ENCODE results near the gene KRTAP23-1. TPM values are rescaled to one million over a fixed set of nuclear protein-coding genes. Genes with fewer than 3 reads are reported as not detected.
A peak's percentile ranks its signal among the peaks of the same experiment; 100 is the strongest.

The KRTAP23-1 gene
- total RNA-seq, 1 experiment from 2014 or later = not detected

DNA sequence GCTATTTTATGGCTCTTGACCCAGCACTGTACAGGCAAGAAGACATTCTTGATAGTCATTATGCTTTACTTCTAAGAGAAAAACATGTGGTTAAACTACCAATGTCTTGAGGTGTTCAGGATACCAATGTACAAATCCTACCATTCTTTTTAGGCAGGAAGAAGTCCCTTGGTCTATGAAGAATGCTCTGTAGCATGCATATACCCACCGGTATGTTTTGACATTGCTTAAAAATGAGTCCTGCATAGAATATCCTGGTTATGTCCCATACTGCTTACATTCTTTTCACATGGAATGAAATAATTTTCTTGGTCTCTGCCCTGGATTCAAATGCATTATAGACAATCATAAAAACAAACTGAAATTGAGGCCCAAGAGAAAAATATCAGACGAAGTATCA lies 15.7 kb downstream of the KRTAP23-1 start:
- no peaks in the 10 kb centered on the region for H3K9me3 ChIP-seq
- no peak for DNase-seq
- H3K4me3 ChIP-seq = no peak overlapping the region
- H3K36me3 ChIP-seq = no peaks in the 10 kb centered on the region
- no peaks in the 10 kb centered on the region for H3K27me3 ChIP-seq

DNA sequence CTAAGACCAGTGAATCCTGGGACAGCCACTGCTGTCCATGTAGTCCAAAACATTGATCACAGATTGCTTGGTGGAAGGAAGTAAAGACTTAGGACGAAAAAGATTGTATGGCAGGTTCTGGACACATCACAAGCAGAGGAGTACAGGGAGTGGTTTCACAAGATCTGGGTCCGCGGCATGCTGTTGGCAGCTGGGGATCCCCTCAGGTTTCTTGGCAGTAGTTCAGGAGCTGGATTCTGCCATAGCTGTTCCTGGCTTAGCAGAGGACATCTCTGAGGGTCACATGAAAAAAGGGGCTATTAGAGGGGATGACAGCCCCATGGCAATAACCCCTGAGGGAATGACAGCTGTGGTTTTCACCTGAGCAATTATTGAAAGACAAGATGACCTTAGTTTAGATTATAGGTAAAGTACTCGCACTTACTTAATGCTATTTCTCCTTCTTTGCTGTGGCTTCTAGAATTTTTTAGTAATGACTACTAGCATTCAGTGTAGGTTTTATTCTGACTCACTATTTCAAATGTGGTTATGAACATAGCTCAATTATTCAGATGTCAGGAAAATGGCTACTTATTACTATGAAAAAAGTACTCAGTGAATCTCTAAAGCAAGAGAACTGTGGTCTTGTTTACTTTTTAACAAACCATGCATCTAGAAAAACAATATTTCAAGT lies 19.1 kb downstream of the KRTAP23-1 start:
- Histone ChIP-seq H3K9me3 (0 out of 2 replicates have a peak, but pooled peaks cover 4% of the 10 kb centered on the region), H3K36me3 (no peaks in the 10 kb centered on the region), H3K27me3 (no peaks in the 10 kb centered on the region), H3K4me3 (no peak overlapping the region)
- peak; percentile 10 for DNase-seq

DNA sequence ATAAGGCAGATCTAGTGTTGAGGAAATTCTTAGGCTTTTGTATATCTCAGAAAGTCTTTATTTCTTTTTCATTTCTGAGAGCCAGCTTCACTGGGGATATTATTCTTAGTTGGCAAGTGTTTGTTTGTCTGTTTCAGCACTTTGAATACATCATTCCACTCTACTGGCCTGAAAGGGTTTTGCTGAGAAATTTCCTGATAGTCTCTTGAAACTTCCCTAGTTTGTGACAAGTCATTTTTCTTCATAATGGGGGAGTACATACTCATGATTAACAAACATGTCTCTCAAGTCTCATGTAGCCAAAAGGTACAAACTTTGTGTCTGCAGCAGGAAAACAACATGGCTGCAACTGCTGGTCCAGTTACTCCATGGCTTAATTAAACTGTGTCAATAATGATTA lies 22.0 kb downstream of the KRTAP23-1 start:
- no peak overlapping the region for H3K4me3 ChIP-seq
- H3K9me3 ChIP-seq = 0 out of 2 replicates have a peak, but pooled peaks cover 4% of the 10 kb centered on the region
- no peaks in the 10 kb centered on the region for H3K36me3 ChIP-seq
- no peaks in the 10 kb centered on the region for H3K27me3 ChIP-seq
- DNase-seq = no peak

DNA sequence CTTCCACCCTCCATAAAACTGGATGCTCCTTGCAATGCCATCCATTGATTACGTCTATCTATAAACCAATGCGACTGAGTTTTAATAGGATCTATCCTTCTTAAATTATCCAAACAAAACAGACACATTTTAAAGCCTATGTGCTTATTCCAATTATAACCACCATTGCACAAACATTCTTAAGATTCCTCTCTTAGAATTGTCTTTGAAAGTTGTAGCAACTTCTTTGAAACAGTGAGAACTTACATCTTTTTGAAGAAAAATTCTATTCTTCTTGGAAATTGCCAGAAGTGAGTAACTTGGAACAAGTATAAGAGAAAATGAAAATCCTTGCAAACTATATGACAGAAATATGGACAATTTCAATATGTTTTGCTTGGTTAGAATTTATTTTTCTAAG lies 28.2 kb downstream of the KRTAP23-1 start, which contains the start of gene KRTAP26-1:
KRTAP26-1 (minus strand) TSS at position 101 of the 400 bp plus-strand sequence. CDS start 280 bp downstream, outside the sequence.
- DNase-seq = no peak
- no peaks in the 10 kb centered on the region; the same call in 1 of the 2 replicates for H3K27me3 ChIP-seq
- no peaks in the 10 kb centered on the region for H3K36me3 ChIP-seq
- no peaks in the 10 kb centered on the region for H3K9me3 ChIP-seq
- H3K4me3 ChIP-seq = no peak within 1 kb of the TSS

DNA sequence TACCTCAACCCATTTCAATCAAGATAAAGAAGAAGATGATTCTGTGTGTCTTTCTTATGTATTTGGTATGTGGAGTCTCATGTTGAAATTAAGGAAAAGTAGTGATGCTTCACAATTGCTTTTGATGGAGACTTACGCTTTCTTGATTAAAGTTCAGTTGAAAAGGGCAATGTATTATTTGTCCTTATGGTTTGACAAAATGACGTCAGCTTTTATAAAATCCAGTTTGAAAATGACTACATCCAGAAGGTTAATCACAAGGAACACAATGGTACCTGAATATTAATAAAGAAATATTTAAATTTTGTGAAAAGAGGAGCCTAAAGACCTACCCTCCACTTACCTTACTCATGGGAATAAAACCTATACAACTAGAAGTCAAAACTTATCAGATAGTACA lies 32.7 kb downstream of the KRTAP23-1 start:
- no peak for DNase-seq
- no peak overlapping the region for H3K4me3 ChIP-seq
- no peaks in the 10 kb centered on the region for H3K36me3 ChIP-seq
- H3K9me3 ChIP-seq = no peaks in the 10 kb centered on the region
- no peaks in the 10 kb centered on the region; the same call in 1 of the 2 replicates for H3K27me3 ChIP-seq

DNA sequence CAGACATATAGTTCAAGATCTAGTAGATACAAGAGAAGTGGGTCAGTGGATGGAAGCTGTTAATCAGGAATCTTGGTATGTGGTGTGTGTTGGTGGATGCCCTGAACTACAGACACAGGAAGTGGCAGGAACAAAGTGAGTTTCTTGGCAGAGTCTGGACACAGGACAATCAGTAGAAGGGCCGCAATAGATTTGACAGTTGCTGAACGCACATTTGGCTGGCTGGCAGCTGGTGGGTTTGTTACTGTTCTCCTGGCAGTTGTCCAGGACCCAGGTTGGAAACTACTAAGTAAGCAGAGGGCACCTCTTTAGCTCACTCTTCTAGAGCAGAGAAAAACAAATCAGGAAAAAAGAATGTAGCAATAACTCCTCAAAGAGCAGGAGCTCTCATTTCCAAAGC lies 41.5 kb downstream of the KRTAP23-1 start:
- no peak for DNase-seq
- H3K4me3 ChIP-seq = no peak overlapping the region
- no peaks in the 10 kb centered on the region for H3K9me3 ChIP-seq
- no peaks in the 10 kb centered on the region for H3K27me3 ChIP-seq
- no peaks in the 10 kb centered on the region for H3K36me3 ChIP-seq

DNA sequence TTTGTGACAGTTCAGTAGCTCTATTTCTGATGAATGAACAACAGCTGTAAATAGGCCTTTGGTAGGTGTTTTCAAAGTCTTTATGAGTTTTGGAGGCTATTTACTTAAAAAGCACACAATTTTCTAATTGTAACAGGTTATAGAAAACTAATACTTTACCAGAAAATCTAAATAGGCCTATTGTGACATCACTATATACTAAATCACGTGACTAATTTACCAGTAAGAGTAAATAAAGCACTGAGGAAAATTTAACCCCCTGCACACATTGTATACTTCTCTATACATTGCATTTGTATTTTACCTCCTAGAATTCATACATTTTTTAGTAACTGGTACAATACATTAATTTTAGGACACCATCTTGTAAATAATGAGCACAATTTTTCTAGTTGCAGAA lies 43.3 kb downstream of the KRTAP23-1 start:
- Histone ChIP-seq H3K36me3 (no peaks in the 10 kb centered on the region), H3K9me3 (no peaks in the 10 kb centered on the region), H3K27me3 (no peaks in the 10 kb centered on the region), H3K4me3 (no peak overlapping the region)
- DNase-seq = no peak

Other genes with a start within 250 kb of the KRTAP23-1 start
- gene CLDN17, start 181.8 kb downstream of the KRTAP23-1 start, total RNA-seq (2014; rRNA removed; shearing (Covaris generic); ENCODE audit: low replicate concordance) = not detected in 2 replicates
- gene CLDN8, start 132.5 kb downstream of the KRTAP23-1 start, total RNA-seq (2014; rRNA removed; shearing (Covaris generic); ENCODE audit: low replicate concordance) = not detected in 2 replicates
- gene KRTAP24-1, start 65.7 kb downstream of the KRTAP23-1 start, total RNA-seq (2014; rRNA removed; shearing (Covaris generic); ENCODE audit: low replicate concordance) = not detected in 2 replicates
- not detected in 2 replicates for gene KRTAP25-1, start 59.1 kb downstream of the KRTAP23-1 start, total RNA-seq (2014; rRNA removed; shearing (Covaris generic); ENCODE audit: low replicate concordance)
- not detected in 2 replicates for gene KRTAP26-1, start 28.3 kb downstream of the KRTAP23-1 start, total RNA-seq (2014; rRNA removed; shearing (Covaris generic); ENCODE audit: low replicate concordance)
- gene KRTAP27-1, start 10.9 kb downstream of the KRTAP23-1 start, total RNA-seq (2014; rRNA removed; shearing (Covaris generic); ENCODE audit: low replicate concordance) = not detected in 2 replicates
- not detected in 2 replicates for gene KRTAP13-2, start 23.7 kb upstream of the KRTAP23-1 start, total RNA-seq (2014; rRNA removed; shearing (Covaris generic); ENCODE audit: low replicate concordance)
- gene KRTAP13-1, start 47.4 kb upstream of the KRTAP23-1 start, total RNA-seq (2014; rRNA removed; shearing (Covaris generic); ENCODE audit: low replicate concordance) = not detected in 2 replicates
- gene KRTAP13-3, start 77.3 kb upstream of the KRTAP23-1 start, total RNA-seq (2014; rRNA removed; shearing (Covaris generic); ENCODE audit: low replicate concordance) = not detected in 2 replicates
- gene KRTAP13-4, start 81.6 kb upstream of the KRTAP23-1 start, total RNA-seq (2014; rRNA removed; shearing (Covaris generic); ENCODE audit: low replicate concordance) = not detected in 2 replicates
- not detected in 2 replicates for gene KRTAP15-1, start 91.7 kb upstream of the KRTAP23-1 start, total RNA-seq (2014; rRNA removed; shearing (Covaris generic); ENCODE audit: low replicate concordance)
- gene KRTAP19-1, start 131.8 kb upstream of the KRTAP23-1 start, total RNA-seq (2014; rRNA removed; shearing (Covaris generic); ENCODE audit: low replicate concordance) = not detected in 2 replicates
- gene KRTAP19-2, start 138.8 kb upstream of the KRTAP23-1 start, total RNA-seq (2014; rRNA removed; shearing (Covaris generic); ENCODE audit: low replicate concordance) = not detected in 2 replicates
- not detected in 2 replicates for gene KRTAP19-3, start 143.4 kb upstream of the KRTAP23-1 start, total RNA-seq (2014; rRNA removed; shearing (Covaris generic); ENCODE audit: low replicate concordance)
- not detected in 2 replicates for gene KRTAP19-4, start 148.6 kb upstream of the KRTAP23-1 start, total RNA-seq (2014; rRNA removed; shearing (Covaris generic); ENCODE audit: low replicate concordance)
- not detected in 2 replicates for gene KRTAP19-5, start 153.5 kb upstream of the KRTAP23-1 start, total RNA-seq (2014; rRNA removed; shearing (Covaris generic); ENCODE audit: low replicate concordance)
- not detected in 2 replicates for gene KRTAP19-6, start 193.3 kb upstream of the KRTAP23-1 start, total RNA-seq (2014; rRNA removed; shearing (Covaris generic); ENCODE audit: low replicate concordance)
- not detected in 2 replicates for gene KRTAP19-7, start 212.7 kb upstream of the KRTAP23-1 start, total RNA-seq (2014; rRNA removed; shearing (Covaris generic); ENCODE audit: low replicate concordance)
- gene KRTAP22-2, start 241.8 kb upstream of the KRTAP23-1 start, total RNA-seq (2014; rRNA removed; shearing (Covaris generic); ENCODE audit: low replicate concordance) = not detected in 2 replicates
- gene KRTAP6-3, start 243.8 kb upstream of the KRTAP23-1 start, total RNA-seq (2014; rRNA removed; shearing (Covaris generic); ENCODE audit: low replicate concordance) = not detected in 2 replicates